Nucleus accumbens (tissue), 56 donors: ENCODE data around the gene SACM1L.
A peak's percentile ranks its signal among the peaks of the same experiment; 100 is the strongest.

Experiments used
- DNase-seq, 56 donors: peaks; one replicate each; lab custom pipeline; 2025; lab: John Stamatoyannopoulos, UW

SACM1L gene, protein sequence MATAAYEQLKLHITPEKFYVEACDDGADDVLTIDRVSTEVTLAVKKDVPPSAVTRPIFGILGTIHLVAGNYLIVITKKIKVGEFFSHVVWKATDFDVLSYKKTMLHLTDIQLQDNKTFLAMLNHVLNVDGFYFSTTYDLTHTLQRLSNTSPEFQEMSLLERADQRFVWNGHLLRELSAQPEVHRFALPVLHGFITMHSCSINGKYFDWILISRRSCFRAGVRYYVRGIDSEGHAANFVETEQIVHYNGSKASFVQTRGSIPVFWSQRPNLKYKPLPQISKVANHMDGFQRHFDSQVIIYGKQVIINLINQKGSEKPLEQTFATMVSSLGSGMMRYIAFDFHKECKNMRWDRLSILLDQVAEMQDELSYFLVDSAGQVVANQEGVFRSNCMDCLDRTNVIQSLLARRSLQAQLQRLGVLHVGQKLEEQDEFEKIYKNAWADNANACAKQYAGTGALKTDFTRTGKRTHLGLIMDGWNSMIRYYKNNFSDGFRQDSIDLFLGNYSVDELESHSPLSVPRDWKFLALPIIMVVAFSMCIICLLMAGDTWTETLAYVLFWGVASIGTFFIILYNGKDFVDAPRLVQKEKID

DNA sequence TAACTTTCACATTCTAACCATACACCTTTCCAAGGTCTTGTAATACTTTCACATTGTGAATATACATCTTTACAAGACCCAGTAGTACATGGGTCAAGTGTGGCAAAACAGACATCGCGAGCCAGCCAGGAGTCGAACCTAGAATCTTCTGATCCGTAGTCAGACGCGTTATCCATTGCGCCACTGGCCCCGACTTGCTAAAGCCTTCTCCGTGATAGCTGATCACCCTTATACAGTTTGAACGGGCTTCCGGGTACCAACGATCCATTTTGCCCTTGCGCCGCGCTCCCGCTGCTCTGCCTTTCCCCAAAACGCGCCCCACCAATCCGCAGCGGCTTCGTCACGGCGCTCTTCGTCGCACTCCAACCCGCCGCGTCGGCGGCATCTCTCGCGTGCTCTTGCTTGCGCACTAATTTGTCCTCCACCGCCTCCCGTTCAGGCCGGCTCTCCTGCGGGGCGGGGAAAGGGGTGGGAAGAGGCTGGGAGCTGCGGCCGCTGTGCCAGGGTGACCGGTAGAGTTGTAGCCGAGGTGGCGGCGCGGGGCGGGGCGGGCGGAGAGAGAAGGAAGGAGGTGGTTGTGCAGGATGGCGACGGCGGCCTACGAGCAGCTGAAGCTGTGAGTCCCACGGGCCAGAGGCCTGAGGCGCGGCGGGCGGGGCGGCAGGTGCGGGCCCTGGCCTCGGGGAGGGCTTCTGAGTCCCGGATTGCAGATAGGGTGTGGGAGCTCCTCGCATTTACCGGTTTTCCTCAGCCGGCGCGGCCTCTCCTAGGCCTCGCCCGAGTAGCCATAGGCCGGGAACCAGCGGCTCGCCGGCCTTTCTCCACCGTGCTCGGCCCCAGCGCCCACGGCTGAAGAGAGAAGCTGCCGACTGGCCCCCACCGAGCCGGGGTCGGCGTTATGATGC lies at the start of gene SACM1L:
Gene SACM1L, plus strand, starts transcription at position 515 of the 905 bp plus-strand sequence. Its CDS starts 70 bp downstream, at position 585.
- DNase-seq: peak; percentile 83 to 100 (median 97)

GRCh38 chr3:45640091-45640507 lies 49.1 kb upstream of the SACM1L start:
- DNase-seq: no peak

GRCh38 chr3:45640724-45641361 lies 48.4 kb upstream of the SACM1L start:
- no peak for DNase-seq

GRCh38 chr3:45641756-45642155 lies 47.4 kb upstream of the SACM1L start:
- DNase-seq: no peak

DNA sequence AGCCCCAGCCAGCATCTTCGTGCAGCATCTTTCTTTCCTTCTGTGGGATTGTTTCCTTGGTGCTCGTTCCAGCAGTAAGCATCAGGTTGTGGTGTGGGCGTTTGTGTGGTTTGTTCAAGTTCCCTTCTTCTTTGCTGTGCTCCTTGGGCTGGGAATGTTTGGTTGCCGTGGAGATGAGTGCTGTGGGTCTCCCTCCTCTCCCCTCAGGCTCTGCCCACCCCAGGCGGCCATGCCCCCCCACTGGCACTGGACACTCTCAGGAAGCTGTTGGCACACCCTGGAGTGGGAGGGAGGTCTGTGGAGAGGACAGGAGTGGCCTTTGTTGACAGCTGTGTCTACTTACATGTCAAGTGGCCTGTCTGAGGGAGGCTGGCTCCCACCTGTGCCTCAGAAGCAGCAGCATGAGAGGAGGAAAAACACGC lies 46.5 kb upstream of the SACM1L start:
- peak in 9 of 56 donors; percentile 8 to 52 (median 20) for DNase-seq

- no peak for DNase-seq
Measured at GRCh38 chr3:45644063-45644790, 45.0 kb upstream of the SACM1L start.

DNA sequence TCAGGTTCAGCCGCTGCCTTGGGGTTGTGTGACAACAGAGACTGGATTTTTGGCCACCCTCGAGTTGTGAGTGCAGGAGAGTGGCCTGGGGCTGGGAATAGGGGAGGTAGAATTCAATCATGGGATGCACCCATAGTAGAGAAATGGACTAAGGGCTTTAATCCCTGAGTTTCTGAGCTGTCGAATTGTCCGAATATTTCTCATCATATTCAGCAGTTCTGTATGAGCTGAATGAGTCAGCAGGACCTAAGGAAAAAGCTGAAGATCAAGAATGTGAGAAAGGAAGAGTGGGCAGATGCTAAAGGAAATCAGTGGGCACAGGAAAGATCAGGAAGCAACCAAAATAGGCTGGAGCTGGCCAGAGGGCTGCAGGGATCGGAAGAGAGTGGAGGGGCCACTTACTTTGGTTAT lies 44.4 kb upstream of the SACM1L start:
- DNase-seq: no peak

DNA sequence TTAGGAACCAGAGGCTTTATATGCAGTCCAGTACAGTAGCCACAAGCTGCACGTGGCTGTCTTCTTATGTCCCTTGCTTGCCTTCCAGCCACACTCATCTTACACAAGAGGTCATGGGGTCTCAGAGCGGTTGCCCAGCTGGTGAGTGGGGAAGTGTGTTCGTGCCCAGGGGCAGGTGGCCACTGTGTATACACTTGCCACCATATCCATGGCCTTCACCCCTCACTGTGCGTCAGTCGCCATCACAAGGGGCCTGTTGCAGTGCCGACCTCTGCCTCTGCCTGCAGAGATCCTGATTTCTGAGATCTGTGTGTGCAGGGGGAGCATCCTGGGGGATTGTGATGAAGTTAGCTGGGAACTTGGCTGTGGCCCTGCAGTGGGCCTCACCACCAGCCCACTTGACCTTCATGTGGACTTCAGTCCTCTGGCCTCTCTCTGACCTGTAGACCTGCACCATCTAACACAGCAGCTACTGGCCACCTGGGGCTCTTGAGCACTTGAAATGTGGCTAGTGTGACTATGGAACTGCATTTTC lies 43.1 kb upstream of the SACM1L start:
- DNase-seq: peak in 1 of 56 donors; percentile 14

GRCh38 chr3:45647148-45647619 lies 42.0 kb upstream of the SACM1L start:
- DNase-seq: no peak

DNA sequence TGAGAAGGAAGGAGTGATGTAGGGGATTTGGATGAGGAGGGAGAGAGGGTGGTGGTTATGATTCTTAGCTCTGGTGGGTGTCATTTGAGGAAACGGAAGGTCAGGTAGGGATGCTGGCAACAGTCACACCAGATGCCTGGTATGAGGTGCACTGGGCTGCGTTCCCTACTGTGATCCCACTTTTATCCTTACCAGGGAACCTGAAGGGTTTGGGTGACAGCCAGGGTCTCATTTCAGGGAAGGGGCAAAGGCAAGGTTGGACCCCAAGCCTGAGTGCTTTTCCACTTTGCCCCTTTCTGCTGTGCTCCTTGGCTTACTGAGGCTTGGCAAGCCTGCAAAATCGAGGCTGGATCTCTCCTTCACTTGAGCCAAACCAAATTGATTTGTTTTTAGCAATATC lies 36.0 kb upstream of the SACM1L start:
- DNase-seq: no peak

DNA sequence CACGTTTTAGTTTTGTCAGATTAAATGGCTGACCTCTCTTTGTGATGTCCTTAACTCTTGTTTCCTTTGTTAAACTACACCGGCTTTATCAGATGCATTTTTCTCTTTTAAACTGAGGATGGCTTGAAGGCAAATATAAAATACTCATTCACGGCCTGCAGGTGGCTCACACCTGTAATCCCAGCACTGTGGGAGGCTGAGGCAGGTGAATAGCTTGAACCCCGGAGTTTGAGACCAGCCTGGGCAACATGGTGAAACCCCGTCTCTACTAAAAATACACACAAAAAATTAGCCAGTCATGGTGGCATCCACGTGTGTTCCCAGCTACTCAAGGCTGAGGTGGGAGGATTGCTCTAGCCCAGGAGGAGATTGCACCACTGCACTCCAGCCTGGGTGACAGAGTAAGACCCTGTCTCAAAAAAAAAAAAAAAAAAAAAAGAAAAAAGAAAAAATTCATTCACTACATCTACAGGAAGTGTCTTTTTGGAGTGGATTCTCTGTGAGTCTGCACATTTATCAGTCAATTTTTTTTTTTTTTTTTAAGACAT lies 34.7 kb upstream of the SACM1L start:
- DNase-seq: no peak

GRCh38 chr3:45655906-45656305 lies 33.3 kb upstream of the SACM1L start:
- DNase-seq: no peak

DNA sequence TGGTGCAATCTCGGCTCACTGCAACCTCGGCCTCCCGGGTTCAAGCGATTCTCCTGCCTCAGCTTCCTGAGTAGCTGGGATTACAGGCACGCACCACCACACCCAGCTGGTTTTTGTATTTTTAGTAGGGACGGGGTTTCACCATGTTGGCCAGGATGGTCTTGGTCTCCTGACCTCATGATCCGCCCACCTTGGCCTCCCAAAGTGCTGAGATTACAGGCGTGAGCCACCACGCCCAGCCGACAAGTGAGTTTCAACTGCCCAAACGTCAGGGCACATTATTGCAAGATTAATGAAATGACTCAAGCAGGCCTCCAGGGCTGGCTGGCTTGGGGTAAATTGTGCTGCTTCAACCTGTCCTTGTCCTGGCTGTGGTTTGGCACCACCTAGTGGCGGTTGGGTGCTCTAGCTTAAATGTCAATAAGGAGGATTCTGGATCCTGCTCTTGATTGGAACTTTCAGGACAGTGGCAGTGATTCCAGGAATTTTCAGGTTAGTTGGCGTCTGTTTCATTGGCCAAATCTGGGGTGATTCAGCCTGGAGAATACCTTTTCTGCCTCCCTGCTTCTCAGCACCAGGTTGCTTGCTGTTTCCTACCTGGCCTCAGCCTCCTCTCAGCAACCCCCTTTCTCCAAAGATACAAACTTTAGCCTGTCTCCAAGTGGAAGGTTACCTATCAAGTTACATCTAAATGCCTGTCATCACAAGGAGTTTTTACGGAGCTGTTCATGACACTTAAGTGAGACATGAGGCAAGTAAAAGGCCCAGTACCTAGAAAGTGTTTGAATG lies 32.4 kb upstream of the SACM1L start:
- peak in 53 of 56 donors; percentile 31 to 94 (median 74) for DNase-seq

DNA sequence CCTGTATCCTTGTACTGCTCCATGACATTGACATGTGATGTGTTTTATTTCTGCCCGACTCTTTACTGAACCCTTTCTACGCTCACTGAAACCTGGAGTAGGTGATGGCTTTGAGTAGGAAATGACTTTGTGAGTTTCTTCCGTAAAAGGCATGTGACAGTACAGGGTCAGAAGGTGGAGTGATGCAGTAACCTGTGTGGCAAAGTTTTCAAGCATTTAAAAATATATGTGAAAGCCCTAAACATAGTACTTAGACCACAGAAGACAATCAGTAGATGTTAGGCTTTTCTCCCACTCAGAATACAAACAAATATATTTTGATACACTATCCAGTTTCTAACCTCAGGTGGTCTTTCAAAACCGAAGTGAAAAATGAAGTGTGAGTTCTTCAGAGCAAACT lies 31.3 kb upstream of the SACM1L start:
- no peak for DNase-seq

- peak in 43 of 56 donors; percentile 7 to 76 (median 32) for DNase-seq
Measured at GRCh38 chr3:45659661-45660566, 29.3 kb upstream of the SACM1L start.

- no peak for DNase-seq
Measured at GRCh38 chr3:45660567-45660901, 28.7 kb upstream of the SACM1L start.

- DNase-seq: no peak
Measured at GRCh38 chr3:45664578-45664977, 24.6 kb upstream of the SACM1L start.
